GM23338 (cell line): ENCODE results near the gene FXYD2. TPM values are rescaled to one million over a fixed set of nuclear protein-coding genes. Genes with fewer than 3 reads are reported as not detected.

ENCODE experiments used
- ATAC-seq: fragments of 200-7000 bp; cut with Tn5 transposase; 3 replicates; pipeline ENCODE4 v1.9.1; 2020
- DNase-seq: peaks from one replicate; pipeline ENCODE4 v3.0.0-alpha.2; 2015; ENCODE audit warnings: low spot score
- H2AFZ ChIP-seq: fragments of 200-600 bp; sonication (generic); 2 replicates; pipeline ENCODE4 v1.8.0; 2016; ENCODE audit warnings: antibody characterized with exemption, mild to moderate bottlenecking, moderate library complexity
- H3F3A ChIP-seq: fragments of 200-600 bp; sonication (generic); replicated peaks from 2 replicates; pipeline ENCODE4 v1.8.0; 2017; ENCODE audit warnings: antibody characterized with exemption, mixed run types, low read depth
- H3K27ac ChIP-seq: fragments of 200-600 bp; sonication (generic); 2 replicates; pipeline ENCODE4 v1.6.1; 2016; ENCODE audit warnings: low read depth
- H3K27me3 ChIP-seq: fragments of 200-600 bp; sonication (generic); 2 replicates; pipeline ENCODE4 v1.8.0; 2016; ENCODE audit warnings: mild to moderate bottlenecking, mixed run types, moderate library complexity; ENCODE audit not compliant: insufficient read depth
- H3K36me3 ChIP-seq: fragments of 200-600 bp; sonication (generic); 2 replicates; pipeline ENCODE4 v1.8.0; 2016; ENCODE audit warnings: mild to moderate bottlenecking; ENCODE audit not compliant: insufficient read depth
- H3K4me1 ChIP-seq: fragments of 200-600 bp; sonication (generic); 2 replicates; pipeline ENCODE4 v1.8.0; 2016; ENCODE audit warnings: mild to moderate bottlenecking, moderate library complexity; ENCODE audit not compliant: insufficient read depth
- H3K4me2 ChIP-seq: fragments of 200-600 bp; sonication (generic); 2 replicates; pipeline ENCODE4 v1.7.1; 2017; ENCODE audit warnings: mixed run types
- H3K4me3 ChIP-seq: fragments of 200-600 bp; sonication (generic); 2 replicates; pipeline ENCODE4 v1.6.1; 2016; ENCODE audit warnings: mixed run types
- H3K79me2 ChIP-seq: fragments of 200-600 bp; sonication (generic); replicated peaks from 2 replicates; pipeline ENCODE4 v1.8.0; 2017; ENCODE audit warnings: mild to moderate bottlenecking; ENCODE audit not compliant: insufficient read depth
- H3K9me2 ChIP-seq: fragments of 200-600 bp; sonication (generic); 2 replicates; pipeline ENCODE4 v1.8.0; 2017; ENCODE audit not compliant: insufficient read depth
- H4K20me1 ChIP-seq: fragments of 200-600 bp; sonication (generic); replicated peaks from 2 replicates; pipeline ENCODE4 v1.8.0; 2017; ENCODE audit warnings: mild to moderate bottlenecking; ENCODE audit not compliant: insufficient read depth
- H3K27ac Mint-ChIP-seq: 2 replicates; pipeline ENCODE4 v1.8.0; 2020; ENCODE audit warnings: inconsistent platforms, mild to moderate bottlenecking, moderate library complexity, mixed read lengths
- H3K27me3 Mint-ChIP-seq: 3 replicates; pipeline ENCODE4 v1.8.0; 2022; ENCODE audit warnings: low read depth, mild to moderate bottlenecking, moderate library complexity, mixed read lengths, inconsistent platforms; ENCODE audit not compliant: insufficient read depth, poor library complexity
- H3K36me3 Mint-ChIP-seq: 3 replicates; pipeline ENCODE4 v1.8.0; 2021; ENCODE audit warnings: low read depth, mild to moderate bottlenecking, inconsistent platforms, moderate library complexity, mixed read lengths
- H3K4me1 Mint-ChIP-seq: 3 replicates; pipeline ENCODE4 v1.8.0; 2020; ENCODE audit warnings: mild to moderate bottlenecking, inconsistent platforms, mixed read lengths
- H3K4me3 Mint-ChIP-seq: 3 replicates; pipeline ENCODE4 v1.8.0; 2021; ENCODE audit warnings: moderate library complexity, mild to moderate bottlenecking, inconsistent platforms, mixed read lengths
- H3K9me3 Mint-ChIP-seq: 3 replicates; pipeline ENCODE4 v1.8.0; 2020; ENCODE audit warnings: moderate library complexity, mild to moderate bottlenecking, inconsistent platforms, mixed read lengths
- CREB1 ChIP-seq: fragments of 250-450 bp; sonication (Bioruptor Pico); IDR thresholded peaks from 2 replicates; pipeline ENCODE4 v1.5.0; 2020; ENCODE audit warnings: low read depth, mild to moderate bottlenecking, moderate library complexity
- EZH2 ChIP-seq: fragments of 200-600 bp; sonication (generic); IDR thresholded peaks from one replicate; pipeline ENCODE4 v1.8.0; 2017; ENCODE audit warnings: antibody characterized with exemption, mild to moderate bottlenecking, low read depth; ENCODE audit not compliant: unreplicated experiment
- EZH2phosphoT487 ChIP-seq: fragments of 200-600 bp; sonication (generic); IDR thresholded peaks from one replicate; pipeline ENCODE4 v1.8.1; 2018; ENCODE audit warnings: antibody characterized with exemption; ENCODE audit not compliant: unreplicated experiment
- JUNB ChIP-seq: IDR thresholded peaks from one replicate; pipeline ENCODE4 v1.6.1; 2016; ENCODE audit warnings: antibody characterized with exemption; ENCODE audit not compliant: unreplicated experiment
- NANOG ChIP-seq: IDR thresholded peaks from 2 replicates; pipeline ENCODE4 v1.6.1; 2016; ENCODE audit warnings: antibody characterized with exemption, borderline replicate concordance
- POLR2AphosphoS5 ChIP-seq: IDR thresholded peaks from 2 replicates; pipeline ENCODE4 v1.6.1; 2016; ENCODE audit warnings: antibody characterized with exemption, low read depth
- STAT1 ChIP-seq: IDR thresholded peaks from one replicate; pipeline ENCODE4 v1.6.1; 2016; ENCODE audit warnings: antibody characterized with exemption; ENCODE audit not compliant: unreplicated experiment
- ZNF114 ChIP-seq: fragments of 250-450 bp; sonication (Bioruptor Pico); IDR thresholded peaks from 2 replicates; pipeline ENCODE4 v1.5.0; 2020; ENCODE audit warnings: mild to moderate bottlenecking, moderate library complexity
- ZNF331 ChIP-seq: fragments of 250-450 bp; sonication (Bioruptor Pico); IDR thresholded peaks from 2 replicates; pipeline ENCODE4 v1.5.0; 2020; ENCODE audit warnings: low read depth, mild to moderate bottlenecking, moderate library complexity
- polyA plus RNA-seq: library from polyadenylated mRNA; unstranded; fragments of >200 nt; fragmentation: Nextera tagmentation; extraction: Ambion mirVana; gene quantifications from 2 replicates; pipeline ENCODE4 v1.2.1, GENCODE V29; 2016
- total RNA-seq: library from RNA; depleted of rRNA; stranded (reverse); fragments of >200 nt; shearing (Covaris generic); gene quantifications from 2 replicates; pipeline ENCODE4 v1.2.3, GENCODE V29; 2014
- TF ChIP-seq, protein P1 (sequence below), 2 experiments: fragments of 200-600 bp in 1 of 2; sonication (generic) in 1 of 2; conservative IDR thresholded peaks; 2 replicates each; pipeline versions ENCODE4 v1.5.1 to v1.6.1; 2016 to 2017; ENCODE audit warnings: antibody characterized with exemption in 2 of 2, low read depth in 2 of 2, mild to moderate bottlenecking in 2 of 2, moderate library complexity in 1 of 2
- TF ChIP-seq, protein P2 (sequence below): fragments of 250-450 bp; sonication (Bioruptor Pico); IDR thresholded peaks from 2 replicates; pipeline ENCODE4 v1.5.0; 2020; ENCODE audit warnings: mild to moderate bottlenecking, moderate library complexity
- TF ChIP-seq, protein P3 (sequence below): IDR thresholded peaks from 2 replicates; pipeline ENCODE4 v1.6.1; 2016; ENCODE audit warnings: antibody characterized with exemption
- TF ChIP-seq, protein P4 (sequence below): IDR thresholded peaks from one replicate; pipeline ENCODE4 v1.6.1; 2018; ENCODE audit warnings: antibody characterized with exemption; ENCODE audit not compliant: unreplicated experiment

The FXYD2 gene
- total and polyA plus RNA-seq, 2 experiments from 2014 or later, result 0.59 to 1.4 TPM

DNA sequence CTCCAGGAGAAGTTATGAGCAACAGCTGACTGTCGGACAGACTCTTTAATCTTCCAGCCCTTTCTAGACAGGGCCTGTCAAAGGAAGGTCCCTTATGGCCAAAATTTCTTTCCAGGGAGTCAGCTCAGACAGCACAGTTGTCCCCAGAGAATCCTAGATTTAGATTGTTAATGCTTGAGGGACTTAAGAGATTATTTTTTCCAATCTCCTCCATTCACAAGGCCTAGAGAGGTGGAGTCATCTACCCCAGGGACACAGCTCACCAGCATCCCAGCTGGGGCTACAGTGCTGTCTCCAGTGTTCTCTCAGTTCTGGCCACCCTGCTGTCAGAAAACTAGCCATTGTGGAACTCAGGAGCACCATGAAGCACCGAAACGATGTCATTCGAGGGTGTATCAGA lies 35.3 kb downstream of the FXYD2 start:
- H3K27ac Mint-ChIP-seq, result no peak overlapping the region
- H3K79me2 ChIP-seq, result no peaks in the 10 kb centered on the region
- no peaks in the 10 kb centered on the region for H3K36me3 ChIP-seq
- H3K9me2 ChIP-seq, result no peaks in the 10 kb centered on the region
- peaks cover 18% of the 10 kb centered on the region for H3K27me3 Mint-ChIP-seq
- no peak overlapping the region for H2AFZ ChIP-seq
- H3F3A ChIP-seq, result no peaks in the 10 kb centered on the region
- no peak overlapping the region for H3K4me3 Mint-ChIP-seq
- TF ChIP-seq ZNF114 (CRISPR knock-in tag), result no peak
- TF ChIP-seq STAT1, result no peak
- no peak for TF ChIP-seq NANOG
- no peak for TF ChIP-seq EZH2
- TF ChIP-seq JUNB, result no peak
- TF ChIP-seq, protein P1, sequence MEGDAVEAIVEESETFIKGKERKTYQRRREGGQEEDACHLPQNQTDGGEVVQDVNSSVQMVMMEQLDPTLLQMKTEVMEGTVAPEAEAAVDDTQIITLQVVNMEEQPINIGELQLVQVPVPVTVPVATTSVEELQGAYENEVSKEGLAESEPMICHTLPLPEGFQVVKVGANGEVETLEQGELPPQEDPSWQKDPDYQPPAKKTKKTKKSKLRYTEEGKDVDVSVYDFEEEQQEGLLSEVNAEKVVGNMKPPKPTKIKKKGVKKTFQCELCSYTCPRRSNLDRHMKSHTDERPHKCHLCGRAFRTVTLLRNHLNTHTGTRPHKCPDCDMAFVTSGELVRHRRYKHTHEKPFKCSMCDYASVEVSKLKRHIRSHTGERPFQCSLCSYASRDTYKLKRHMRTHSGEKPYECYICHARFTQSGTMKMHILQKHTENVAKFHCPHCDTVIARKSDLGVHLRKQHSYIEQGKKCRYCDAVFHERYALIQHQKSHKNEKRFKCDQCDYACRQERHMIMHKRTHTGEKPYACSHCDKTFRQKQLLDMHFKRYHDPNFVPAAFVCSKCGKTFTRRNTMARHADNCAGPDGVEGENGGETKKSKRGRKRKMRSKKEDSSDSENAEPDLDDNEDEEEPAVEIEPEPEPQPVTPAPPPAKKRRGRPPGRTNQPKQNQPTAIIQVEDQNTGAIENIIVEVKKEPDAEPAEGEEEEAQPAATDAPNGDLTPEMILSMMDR (conservative IDR thresholded peaks at IDR 0.05; ENCODE audit: low read depth in 2 of 2), result no peak
- TF ChIP-seq, protein P2, sequence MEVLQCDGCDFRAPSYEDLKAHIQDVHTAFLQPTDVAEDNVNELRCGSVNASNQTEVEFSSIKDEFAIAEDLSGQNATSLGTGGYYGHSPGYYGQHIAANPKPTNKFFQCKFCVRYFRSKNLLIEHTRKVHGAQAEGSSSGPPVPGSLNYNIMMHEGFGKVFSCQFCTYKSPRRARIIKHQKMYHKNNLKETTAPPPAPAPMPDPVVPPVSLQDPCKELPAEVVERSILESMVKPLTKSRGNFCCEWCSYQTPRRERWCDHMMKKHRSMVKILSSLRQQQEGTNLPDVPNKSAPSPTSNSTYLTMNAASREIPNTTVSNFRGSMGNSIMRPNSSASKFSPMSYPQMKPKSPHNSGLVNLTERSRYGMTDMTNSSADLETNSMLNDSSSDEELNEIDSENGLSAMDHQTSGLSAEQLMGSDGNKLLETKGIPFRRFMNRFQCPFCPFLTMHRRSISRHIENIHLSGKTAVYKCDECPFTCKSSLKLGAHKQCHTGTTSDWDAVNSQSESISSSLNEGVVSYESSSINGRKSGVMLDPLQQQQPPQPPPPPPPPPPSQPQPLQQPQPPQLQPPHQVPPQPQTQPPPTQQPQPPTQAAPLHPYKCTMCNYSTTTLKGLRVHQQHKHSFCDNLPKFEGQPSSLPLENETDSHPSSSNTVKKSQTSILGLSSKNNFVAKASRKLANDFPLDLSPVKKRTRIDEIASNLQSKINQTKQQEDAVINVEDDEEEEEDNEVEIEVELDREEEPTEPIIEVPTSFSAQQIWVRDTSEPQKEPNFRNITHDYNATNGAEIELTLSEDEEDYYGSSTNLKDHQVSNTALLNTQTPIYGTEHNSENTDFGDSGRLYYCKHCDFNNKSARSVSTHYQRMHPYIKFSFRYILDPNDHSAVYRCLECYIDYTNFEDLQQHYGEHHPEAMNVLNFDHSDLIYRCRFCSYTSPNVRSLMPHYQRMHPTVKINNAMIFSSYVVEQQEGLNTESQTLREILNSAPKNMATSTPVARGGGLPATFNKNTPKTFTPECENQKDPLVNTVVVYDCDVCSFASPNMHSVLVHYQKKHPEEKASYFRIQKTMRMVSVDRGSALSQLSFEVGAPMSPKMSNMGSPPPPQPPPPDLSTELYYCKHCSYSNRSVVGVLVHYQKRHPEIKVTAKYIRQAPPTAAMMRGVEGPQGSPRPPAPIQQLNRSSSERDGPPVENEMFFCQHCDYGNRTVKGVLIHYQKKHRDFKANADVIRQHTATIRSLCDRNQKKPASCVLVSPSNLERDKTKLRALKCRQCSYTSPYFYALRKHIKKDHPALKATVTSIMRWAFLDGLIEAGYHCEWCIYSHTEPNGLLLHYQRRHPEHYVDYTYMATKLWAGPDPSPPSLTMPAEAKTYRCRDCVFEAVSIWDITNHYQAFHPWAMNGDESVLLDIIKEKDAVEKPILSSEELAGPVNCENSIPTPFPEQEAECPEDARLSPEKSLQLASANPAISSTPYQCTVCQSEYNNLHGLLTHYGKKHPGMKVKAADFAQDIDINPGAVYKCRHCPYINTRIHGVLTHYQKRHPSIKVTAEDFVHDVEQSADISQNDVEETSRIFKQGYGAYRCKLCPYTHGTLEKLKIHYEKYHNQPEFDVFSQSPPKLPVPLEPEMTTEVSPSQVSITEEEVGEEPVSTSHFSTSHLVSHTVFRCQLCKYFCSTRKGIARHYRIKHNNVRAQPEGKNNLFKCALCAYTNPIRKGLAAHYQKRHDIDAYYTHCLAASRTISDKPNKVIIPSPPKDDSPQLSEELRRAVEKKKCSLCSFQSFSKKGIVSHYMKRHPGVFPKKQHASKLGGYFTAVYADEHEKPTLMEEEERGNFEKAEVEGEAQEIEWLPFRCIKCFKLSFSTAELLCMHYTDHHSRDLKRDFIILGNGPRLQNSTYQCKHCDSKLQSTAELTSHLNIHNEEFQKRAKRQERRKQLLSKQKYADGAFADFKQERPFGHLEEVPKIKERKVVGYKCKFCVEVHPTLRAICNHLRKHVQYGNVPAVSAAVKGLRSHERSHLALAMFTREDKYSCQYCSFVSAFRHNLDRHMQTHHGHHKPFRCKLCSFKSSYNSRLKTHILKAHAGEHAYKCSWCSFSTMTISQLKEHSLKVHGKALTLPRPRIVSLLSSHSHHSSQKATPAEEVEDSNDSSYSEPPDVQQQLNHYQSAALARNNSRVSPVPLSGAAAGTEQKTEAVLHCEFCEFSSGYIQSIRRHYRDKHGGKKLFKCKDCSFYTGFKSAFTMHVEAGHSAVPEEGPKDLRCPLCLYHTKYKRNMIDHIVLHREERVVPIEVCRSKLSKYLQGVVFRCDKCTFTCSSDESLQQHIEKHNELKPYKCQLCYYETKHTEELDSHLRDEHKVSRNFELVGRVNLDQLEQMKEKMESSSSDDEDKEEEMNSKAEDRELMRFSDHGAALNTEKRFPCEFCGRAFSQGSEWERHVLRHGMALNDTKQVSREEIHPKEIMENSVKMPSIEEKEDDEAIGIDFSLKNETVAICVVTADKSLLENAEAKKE (CRISPR knock-in tag), result no peak
- no peak for TF ChIP-seq POLR2AphosphoS5
- no peak for TF ChIP-seq ZNF331 (CRISPR knock-in tag)
- TF ChIP-seq, protein P3, sequence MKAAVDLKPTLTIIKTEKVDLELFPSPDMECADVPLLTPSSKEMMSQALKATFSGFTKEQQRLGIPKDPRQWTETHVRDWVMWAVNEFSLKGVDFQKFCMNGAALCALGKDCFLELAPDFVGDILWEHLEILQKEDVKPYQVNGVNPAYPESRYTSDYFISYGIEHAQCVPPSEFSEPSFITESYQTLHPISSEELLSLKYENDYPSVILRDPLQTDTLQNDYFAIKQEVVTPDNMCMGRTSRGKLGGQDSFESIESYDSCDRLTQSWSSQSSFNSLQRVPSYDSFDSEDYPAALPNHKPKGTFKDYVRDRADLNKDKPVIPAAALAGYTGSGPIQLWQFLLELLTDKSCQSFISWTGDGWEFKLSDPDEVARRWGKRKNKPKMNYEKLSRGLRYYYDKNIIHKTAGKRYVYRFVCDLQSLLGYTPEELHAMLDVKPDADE, result no peak
- TF ChIP-seq CREB1, result no peak
- TF ChIP-seq EZH2phosphoT487, result no peak
- TF ChIP-seq, protein P4, sequence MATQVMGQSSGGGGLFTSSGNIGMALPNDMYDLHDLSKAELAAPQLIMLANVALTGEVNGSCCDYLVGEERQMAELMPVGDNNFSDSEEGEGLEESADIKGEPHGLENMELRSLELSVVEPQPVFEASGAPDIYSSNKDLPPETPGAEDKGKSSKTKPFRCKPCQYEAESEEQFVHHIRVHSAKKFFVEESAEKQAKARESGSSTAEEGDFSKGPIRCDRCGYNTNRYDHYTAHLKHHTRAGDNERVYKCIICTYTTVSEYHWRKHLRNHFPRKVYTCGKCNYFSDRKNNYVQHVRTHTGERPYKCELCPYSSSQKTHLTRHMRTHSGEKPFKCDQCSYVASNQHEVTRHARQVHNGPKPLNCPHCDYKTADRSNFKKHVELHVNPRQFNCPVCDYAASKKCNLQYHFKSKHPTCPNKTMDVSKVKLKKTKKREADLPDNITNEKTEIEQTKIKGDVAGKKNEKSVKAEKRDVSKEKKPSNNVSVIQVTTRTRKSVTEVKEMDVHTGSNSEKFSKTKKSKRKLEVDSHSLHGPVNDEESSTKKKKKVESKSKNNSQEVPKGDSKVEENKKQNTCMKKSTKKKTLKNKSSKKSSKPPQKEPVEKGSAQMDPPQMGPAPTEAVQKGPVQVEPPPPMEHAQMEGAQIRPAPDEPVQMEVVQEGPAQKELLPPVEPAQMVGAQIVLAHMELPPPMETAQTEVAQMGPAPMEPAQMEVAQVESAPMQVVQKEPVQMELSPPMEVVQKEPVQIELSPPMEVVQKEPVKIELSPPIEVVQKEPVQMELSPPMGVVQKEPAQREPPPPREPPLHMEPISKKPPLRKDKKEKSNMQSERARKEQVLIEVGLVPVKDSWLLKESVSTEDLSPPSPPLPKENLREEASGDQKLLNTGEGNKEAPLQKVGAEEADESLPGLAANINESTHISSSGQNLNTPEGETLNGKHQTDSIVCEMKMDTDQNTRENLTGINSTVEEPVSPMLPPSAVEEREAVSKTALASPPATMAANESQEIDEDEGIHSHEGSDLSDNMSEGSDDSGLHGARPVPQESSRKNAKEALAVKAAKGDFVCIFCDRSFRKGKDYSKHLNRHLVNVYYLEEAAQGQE, result no peak
- peaks cover 14% of the 10 kb centered on the region for H3K27me3 ChIP-seq
- H3K27ac ChIP-seq, result no peak overlapping the region
- H3K4me1 Mint-ChIP-seq, result peaks cover 10% of the 10 kb centered on the region
- H3K4me3 ChIP-seq, result no peak overlapping the region
- H3K36me3 Mint-ChIP-seq, result no peaks in the 10 kb centered on the region
- no peaks in the 10 kb centered on the region for H3K9me3 Mint-ChIP-seq
- H3K4me1 ChIP-seq, result no peaks in the 10 kb centered on the region; the same call in 1 of the 2 replicates
- no peak for ATAC-seq
- H4K20me1 ChIP-seq, result no peaks in the 10 kb centered on the region
- H3K4me2 ChIP-seq, result no peak overlapping the region
- DNase-seq, result no peak
